Smooth muscle cell of trachea (primary cell): Measurements from ENCODE around the gene PTRH1. TPM values are rescaled to one million over a fixed set of nuclear protein-coding genes. Genes with fewer than 3 reads are reported as not detected.

Experiments
- total RNA-seq: library from RNA; depleted of rRNA; stranded (reverse); fragments of >200 nt; gene quantifications from 2 replicates; pipeline ENCODE4 v1.2.1, GENCODE V29; 2014

The PTRH1 gene, protein sequence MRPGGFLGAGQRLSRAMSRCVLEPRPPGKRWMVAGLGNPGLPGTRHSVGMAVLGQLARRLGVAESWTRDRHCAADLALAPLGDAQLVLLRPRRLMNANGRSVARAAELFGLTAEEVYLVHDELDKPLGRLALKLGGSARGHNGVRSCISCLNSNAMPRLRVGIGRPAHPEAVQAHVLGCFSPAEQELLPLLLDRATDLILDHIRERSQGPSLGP
- total RNA-seq: 15.0 and 19.0 TPM in 2 replicates

DNA sequence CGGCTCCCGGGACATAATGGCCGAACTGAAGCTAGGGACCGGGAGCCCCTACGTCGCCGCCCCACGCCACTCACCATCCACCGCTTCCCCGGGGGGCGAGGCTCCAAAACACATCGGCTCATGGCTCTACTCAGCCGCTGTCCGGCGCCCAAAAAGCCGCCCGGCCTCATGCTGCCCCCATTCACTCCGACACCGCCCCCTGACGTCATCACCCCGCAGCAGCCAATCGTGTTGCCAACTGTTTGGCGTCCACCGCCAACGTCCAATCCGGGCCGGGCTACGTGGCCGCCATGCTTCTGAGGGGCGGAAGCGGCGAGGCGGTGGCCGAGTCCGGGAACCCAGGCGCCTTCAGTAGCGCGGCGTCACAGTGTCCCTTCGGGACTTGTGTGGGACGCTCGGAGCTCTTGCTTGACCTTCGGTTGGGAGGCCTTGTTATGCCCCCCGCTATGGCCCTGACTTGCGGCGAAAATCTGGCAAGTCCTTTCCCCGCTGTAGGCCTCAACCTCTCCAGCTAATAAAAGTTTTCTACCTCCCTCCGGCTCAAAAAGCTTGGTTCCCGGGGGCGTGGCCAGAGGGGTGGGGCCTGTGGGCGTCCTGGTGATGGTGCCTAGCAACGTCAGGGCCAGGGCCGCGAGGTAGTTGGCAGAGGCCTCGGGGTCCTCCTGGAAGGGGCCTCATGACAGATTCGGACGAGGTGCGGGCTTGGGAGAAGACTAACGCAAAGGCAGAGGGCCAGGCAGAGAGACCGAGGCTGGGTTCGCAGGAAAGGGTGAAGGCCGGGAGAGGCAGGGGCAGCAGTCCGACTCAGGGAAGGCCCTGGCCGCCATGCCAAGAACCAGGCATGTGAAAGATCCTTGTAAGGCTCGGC lies at the start of gene PTRH1, which contains the start of gene TTC16:
PTRH1 (minus strand) TSS at position 194 of the 868 bp plus-strand sequence; CDS start at position 170, 24 bp downstream.
TTC16 (plus strand) TSS at position 610 of the 868 bp plus-strand sequence; CDS start at position 677, 67 bp downstream.

DNA sequence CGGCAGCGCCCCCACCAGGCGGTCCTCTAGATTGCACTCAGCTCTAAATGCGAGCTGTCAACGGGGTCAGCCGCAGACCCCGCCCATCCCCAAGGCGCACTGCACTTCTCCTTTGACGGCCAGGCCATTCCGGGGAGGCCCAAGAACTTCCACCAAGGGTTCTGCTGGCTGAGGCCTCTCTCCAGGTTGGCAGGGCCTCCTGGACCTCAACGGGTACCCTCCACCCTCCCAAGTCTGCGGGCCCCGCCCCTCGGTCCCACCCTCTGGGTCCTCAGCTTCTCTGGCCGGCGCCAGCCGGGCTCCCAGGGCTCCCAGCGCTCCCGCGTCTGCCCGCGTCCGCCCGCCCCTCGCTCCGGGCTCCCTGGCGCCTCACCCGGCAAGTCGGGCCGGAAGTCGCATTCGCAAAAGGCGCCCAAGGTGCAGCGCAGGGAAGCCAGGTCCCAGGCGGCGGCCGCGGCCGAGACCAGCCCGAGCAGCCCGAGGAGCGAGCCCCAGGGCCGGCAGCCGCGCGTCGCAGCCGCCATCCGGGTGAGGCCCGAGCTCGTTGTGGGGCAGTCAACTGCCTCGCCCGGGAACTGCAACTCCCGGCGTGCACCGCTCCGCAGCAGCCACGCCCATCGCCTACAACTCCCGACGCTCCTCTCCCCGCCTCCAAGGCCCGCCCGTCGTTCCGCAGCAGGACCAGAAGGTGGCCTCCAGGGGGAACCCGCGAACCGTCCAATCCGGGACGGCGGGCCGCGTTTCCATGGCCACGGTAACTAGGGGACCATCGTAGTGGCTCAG lies 19.5 kb upstream of the PTRH1 start, which contains the start of gene TOR2A:
TOR2A (minus strand) TSS at position 548 of the 783 bp plus-strand sequence; CDS start at position 524, 24 bp downstream.

DNA sequence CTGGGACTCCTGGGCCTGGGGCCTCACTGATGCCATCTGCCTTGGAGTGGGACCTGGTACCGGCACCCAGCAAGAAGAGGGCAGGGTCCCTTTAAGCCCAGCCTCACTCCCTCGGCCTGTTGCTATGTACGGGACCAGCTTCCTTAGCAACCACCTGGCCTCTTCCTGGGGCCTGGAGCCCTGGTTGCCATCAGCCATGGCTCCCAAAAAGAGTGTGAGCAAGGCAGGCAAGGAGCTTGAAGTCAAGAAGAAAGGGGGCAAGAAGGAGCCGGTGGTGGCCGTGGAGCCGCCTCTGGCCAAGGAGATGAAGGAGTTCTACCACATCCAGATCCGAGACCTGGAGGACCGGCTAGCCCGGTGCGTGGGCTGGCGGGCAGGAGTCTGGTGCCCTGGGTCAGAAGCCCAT lies 8.6 kb downstream of the PTRH1 start, which contains the start of gene CFAP157:
CFAP157 (plus strand) TSS at position 153 of the 406 bp plus-strand sequence; CDS start at position 197, 44 bp downstream.

Other genes starting within 250 kb of the PTRH1 start
- gene STXBP1, start 103.4 kb downstream of the PTRH1 start, total RNA-seq: 41.8 and 49.9 TPM in 2 replicates
- gene CFAP157, start 8.7 kb downstream of the PTRH1 start, total RNA-seq: 0.17 TPM in 1 of 2 replicates, not detected in the other
- gene TTC16, start 416 bp upstream of the PTRH1 start, total RNA-seq: 0.15 TPM in 1 of 2 replicates, not detected in the other
- 4.1 and 4.5 TPM in 2 replicates for gene TOR2A, start 19.6 kb upstream of the PTRH1 start, total RNA-seq
- 0.29 TPM in 1 of 2 replicates, not detected in the other for gene SH2D3C, start 63.0 kb upstream of the PTRH1 start, total RNA-seq
- gene CDK9, start 70.4 kb upstream of the PTRH1 start, total RNA-seq: 39.6 and 54.7 TPM in 2 replicates
- gene FPGS, start 87.2 kb upstream of the PTRH1 start, total RNA-seq: 66.2 and 75.0 TPM in 2 replicates
- gene ENG, start 139.0 kb upstream of the PTRH1 start, total RNA-seq: 36.8 and 37.1 TPM in 2 replicates
- 51.9 and 85.0 TPM in 2 replicates for gene AK1, start 162.0 kb upstream of the PTRH1 start, total RNA-seq
- 47.7 and 90.0 TPM in 2 replicates for gene ST6GALNAC6, start 183.9 kb upstream of the PTRH1 start, total RNA-seq
- 18.9 and 38.7 TPM in 2 replicates for gene ST6GALNAC4, start 201.4 kb upstream of the PTRH1 start, total RNA-seq
- 3.3 and 6.1 TPM in 2 replicates for gene PIP5KL1, start 215.1 kb upstream of the PTRH1 start, total RNA-seq
- gene DPM2, start 222.2 kb upstream of the PTRH1 start, total RNA-seq: 9.6 and 11.9 TPM in 2 replicates